IPS-NIHi7 (cell line): Measurements from ENCODE around the gene TCN1.
A peak's percentile ranks its signal among the peaks of the same experiment; 100 is the strongest.
"Not testable (repeated sequence)": the region's sequence is repeated elsewhere in the genome, so short reads cannot be mapped to it uniquely, and the experiment has no call there.

Source experiments
- DNase-seq: peaks from one replicate; pipeline ENCODE4 v3.0.0; 2012; ENCODE audit warnings: mixed read lengths; ENCODE audit errors: extremely low spot score

The TCN1 gene

DNA sequence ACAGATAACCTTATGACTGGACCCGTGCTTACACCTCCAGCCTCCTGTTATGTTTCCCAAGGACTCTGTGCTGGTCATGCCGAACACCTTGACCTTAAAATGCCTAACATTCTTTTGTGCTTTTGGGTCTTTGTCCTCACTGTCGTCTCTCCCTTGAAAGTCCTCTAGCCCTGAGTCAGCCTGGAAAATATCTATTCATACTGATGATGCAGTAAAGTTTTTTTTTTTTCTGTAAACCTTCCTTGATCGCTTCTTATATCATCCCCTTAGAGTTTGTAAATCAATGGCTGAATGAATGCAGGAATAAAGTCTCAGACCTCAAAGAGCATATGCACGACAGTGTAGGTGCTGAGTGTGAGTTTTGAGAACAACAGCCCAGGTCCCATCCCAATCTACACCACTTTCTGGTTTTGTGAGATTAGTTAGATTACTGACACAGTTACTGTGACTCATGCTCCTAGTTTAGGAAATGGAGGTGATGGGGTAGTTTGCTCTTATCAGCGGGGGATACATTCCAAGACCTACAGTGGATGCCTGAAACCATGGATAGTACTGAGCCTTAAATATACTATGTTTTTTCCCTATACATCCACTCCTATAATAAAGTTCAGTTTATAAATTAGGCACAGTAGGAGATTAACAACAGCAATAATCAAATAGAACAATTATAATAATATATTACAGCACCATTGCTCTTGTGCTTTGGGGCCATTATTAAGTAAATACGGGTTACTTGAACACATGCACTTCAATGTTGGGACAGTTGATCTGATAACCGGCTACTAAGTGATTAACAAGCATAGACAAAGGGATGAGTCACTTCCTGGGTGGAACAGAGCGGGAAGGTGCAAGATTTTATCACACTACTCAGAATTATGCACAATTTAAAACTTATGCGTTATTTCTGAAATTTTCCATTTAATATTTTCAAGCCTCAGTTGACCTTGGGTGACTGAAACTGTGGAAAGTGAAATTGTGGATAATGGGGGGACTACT lies 8.6 kb downstream of the TCN1 start:
- DNase-seq: peak; percentile 40

GRCh38 chr11:59854871-59855270 lies 11.4 kb downstream of the TCN1 start:
- no peak for DNase-seq

DNA sequence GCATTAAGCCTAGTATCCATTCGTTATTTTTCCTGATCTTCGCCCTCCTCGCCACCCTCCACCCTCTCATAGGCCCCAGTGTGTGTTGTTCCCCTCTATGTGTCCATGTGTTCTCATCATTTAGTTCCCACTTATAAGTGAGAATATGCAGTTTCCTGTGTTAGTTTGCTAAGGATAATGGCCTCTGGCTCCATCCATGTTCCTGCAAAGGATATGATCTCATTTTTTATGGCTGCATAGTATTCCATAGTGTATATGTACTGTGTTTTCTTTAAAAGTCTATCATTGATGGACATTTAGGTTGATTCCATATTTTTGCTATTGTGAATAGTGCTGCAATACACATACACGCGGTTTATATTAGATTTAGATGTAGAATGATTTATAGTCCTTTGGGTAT lies 14.9 kb downstream of the TCN1 start:
- DNase-seq: not testable (repeated sequence)

DNA sequence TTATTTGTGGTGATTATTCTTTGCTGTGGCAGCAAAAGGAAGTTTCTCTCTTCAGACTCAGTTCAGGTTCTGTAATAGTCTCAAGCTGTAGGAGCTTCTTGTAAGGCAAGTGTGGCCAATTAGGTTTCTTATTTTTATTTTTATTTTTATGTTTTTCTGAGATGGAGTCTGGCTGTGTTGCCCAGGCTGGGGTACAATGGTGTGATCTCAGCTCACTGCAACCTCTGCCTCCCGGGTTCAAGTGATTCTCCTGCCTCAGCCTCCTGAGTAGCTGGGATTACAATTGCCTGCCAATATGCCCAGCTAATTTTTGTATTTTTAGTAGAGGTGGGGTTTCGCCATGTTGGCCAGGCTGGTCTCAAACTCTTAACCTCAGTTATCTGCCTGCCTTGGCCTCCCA lies 16.7 kb downstream of the TCN1 start:
- not testable (repeated sequence) for DNase-seq

DNA sequence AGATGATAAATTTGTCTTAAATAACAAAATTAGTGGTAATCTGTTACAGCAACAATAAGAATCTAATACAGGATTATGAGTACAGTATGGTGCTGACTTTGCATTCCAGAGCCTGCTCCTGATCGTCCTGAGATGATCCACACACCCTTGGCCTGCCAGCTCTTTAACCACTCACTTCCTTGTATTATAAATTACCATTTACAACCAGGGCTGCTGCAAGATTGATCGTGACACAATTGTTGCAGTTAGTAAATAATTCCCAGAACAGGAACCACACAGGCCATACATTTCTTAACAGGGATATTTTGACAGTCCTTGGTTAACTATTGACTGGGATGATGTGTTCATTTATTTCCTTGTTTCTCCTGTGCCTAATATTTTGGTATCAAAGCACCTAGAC lies 17.2 kb downstream of the TCN1 start:
- no peak for DNase-seq

DNA sequence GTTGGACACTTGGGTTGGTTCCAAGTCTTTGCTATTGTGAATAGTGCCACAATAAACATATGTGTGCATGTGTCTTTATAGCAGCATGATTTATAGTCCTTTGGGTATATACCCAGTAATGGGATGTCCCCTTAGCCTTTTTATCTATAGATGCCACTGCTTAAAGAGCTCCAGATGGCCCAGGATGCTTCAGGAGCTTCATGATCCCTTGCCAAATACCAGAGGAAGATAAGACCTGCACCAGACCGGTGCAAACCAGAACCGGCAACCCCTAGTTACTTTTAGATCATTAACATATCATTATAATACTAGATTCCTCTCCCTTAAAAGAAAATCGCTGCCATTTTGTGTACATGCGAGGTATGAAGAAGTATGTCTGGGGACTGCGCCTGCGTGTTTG lies 17.8 kb downstream of the TCN1 start:
- not testable (repeated sequence) for DNase-seq

DNA sequence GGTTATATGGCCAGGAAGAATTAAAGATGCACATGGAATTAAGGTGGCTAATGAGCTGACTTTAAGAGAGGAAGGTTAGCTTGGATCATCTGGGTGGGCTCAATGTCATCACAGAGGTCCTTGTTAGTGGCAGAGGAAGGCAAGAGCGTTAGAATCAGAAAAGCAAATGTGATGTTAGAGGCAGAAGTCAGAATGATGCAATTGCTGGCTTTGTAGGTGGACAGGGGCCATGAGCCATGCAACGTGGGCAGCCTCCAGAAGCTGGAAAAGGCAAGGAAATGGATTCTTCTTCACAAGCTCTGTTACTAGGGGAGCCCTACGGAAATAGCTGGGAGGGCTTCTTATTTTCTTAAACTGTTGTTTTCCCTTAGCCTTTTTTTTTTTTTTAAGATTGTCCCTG lies 18.7 kb downstream of the TCN1 start:
- DNase-seq: no peak

GRCh38 chr11:59846556-59846955 lies 19.7 kb downstream of the TCN1 start:
- no peak for DNase-seq

GRCh38 chr11:59845399-59845798 lies 20.9 kb downstream of the TCN1 start, which contains the start of gene CBLIF:
Gene CBLIF (minus strand): TSS chr11:59845499. CDS start chr11:59845453, 46 bp downstream.
- DNase-seq: no peak

DNA sequence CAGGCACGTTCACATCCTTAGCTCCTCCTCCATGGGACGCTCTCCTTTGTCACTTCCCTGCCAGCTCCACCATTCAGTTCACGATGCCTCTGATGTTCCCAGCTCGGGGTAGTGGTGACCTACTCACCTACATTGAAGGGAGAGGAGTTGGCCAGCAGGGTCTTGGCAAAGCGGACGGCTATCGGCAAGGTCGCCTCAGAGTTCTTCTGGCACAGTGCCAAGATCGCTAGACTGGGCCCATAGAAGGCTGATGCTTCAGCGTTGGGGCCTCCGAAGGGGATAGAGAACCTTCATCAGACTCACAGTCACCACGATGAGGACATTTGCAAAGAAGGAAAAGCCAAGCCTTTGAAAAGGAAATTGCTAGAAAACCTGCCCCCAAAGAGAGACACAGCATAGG lies 24.0 kb downstream of the TCN1 start:
- DNase-seq: no peak

DNA sequence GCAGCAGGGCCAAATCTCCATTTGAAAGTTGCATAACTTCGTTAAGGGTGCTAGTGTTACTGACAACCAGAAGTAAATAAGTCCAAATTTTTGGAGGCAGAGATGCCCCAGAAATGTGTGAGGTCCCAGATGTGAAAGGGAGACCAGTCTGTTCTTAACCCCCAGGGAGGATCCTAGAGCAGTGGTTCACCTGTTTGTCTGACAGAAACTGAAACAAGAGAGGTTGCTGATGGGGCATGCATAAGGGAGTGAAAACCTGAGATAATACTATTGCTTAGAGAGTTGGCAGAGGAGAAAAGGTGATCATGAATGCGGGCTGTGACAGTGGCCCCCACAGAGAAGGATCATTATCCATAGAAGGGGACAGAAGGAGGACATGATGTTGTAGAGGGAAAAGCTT lies 24.8 kb downstream of the TCN1 start:
- no peak for DNase-seq

DNA sequence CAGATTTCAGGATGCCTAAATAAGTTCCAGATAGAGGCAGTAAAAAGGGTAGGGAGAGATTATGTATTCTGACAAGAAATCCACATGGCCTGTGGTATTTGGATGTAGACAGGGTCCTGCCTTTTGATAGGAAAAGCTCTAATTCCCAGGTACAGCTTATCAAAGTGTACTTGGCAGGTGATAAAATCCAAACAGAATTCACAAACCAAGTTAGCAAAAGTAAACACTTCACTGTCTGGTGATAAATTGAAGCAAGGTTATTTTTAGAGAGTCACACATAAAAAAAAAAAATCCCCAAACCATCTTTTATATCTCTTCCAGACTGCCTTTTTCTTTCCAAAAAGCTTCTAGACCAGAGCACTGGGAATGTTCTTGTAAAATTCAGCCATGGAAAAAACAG lies 26.7 kb downstream of the TCN1 start:
- DNase-seq: no peak

DNA sequence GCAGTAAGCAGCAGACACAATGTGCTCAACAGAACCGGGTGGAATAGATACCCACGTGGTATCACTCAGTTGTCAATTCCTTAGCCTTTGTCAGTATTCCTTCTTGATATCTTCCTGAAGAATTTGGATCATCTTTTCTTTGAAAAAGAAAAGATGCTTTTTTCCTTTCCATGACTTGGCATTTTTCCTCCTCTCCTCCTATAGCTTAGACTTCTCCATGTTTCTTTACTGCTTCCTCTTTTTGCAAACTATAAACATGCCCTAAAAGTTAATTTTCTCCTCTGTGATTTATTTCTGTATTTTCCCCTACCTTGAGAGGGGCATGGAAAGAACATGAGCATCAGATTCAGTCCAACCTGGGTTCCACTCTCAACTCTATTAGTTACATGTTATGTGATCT lies 32.7 kb downstream of the TCN1 start:
- no peak for DNase-seq

GRCh38 chr11:59829358-59829757 lies 36.9 kb downstream of the TCN1 start:
- no peak for DNase-seq

DNA sequence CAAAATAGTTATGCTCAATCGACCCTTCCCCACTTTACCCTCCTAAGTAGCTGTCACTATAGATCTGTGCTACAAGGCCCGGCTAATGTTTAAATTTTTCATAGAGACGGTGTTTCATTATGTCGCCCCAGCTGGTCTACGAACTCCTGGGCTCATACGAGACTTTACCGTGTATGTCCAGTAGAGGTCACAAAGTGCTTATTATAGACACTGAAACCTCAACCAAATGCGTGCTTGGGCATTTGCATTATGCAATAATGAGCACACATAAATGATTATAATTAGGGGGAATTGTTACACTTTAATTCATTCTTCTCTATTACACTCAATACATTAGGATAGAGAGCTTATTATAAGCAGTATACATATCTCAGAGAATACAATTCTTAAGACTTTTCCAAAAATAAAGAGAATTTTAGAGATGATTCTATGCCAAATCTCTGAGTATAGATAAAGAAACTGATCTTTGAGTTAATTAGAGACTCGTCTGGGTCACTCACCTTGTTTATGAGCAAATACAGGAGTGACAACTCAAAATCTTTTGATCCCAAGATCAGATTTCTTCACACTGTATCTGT lies 43.2 kb downstream of the TCN1 start:
- peak; percentile 22 for DNase-seq

DNA sequence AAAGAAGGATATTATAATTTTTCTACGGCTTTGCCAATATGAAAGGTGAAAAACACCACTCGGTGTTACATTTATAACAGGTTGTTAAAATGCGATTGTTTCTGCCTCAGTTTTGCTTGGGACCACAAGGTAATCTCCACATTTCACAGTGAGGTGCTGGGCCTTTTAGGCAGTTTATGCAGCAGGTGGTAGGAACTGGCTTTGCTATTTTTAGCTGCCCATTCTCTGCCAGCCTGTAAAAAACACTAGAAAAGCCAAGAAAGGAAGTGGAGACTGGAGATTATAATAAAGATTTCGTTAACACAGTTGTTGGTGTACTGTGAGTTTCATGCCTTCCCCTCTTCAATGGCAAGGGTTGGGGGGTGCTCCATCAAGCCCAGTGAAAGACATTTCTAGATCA lies 47.7 kb downstream of the TCN1 start:
- DNase-seq: no peak

DNA sequence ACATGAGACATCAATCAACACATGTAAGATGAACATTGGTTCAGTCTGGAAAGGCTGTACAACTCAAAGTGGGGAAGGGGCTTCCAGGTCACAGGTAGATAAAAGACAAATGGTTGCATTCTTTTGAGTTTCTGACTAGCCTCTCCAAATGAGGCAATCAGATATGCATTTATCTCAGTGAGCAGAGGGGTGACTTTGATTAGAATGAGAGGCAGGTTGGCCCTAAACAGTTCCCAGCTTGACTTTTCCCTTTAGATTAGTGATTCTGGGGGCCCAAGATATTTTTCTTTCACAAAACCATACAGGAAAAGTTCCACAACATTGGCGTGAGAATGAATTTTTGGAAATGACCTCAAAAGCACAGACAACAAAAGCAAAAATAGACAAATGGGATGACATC lies 49.9 kb downstream of the TCN1 start:
- not testable (repeated sequence) for DNase-seq

DNA sequence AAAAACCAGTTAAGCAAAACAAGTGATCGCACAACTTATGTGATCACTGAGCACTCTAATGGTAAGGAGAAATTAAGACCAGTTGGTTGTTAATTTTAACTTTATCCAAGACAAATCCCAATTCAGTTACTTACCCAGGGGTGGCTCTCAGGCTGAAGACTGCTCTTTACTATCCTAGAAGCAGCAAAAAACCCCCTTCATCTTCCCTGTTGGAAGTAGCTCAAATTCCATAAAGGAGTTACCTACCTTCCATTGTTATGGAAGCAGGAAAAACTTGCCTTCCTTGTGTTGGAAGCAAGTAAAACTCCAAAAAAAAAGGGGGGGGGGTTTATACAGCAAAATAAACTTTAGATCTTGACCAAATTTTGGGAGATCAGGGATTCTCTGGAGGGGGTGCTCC lies 50.5 kb downstream of the TCN1 start:
- no peak for DNase-seq

- DNase-seq: no peak
Observed at GRCh38 chr11:59814021-59814420, 52.3 kb downstream of the TCN1 start.

DNA sequence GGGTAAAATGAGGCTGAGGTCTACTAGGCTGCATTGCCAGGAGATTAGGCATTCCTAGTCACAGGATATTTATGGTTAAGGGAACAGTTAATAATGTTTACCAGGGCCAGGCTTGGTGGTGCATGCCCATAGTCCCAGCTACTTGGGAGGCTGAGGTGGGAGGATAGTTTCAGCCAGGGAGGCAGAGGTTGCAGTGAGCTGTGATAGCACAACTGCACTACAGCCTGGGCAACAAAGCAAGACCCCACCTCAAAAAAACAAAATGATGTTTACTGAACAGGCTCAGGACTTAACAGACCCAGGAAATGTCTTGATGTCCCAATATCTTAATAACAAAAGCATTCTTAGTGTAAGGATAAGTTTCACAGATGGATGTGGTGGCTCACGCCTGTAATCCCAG lies 52.9 kb downstream of the TCN1 start:
- DNase-seq: no peak

GRCh38 chr11:59812220-59812619 lies 54.1 kb downstream of the TCN1 start:
- DNase-seq: no peak

GRCh38 chr11:59810911-59811259 lies 55.4 kb downstream of the TCN1 start:
- DNase-seq: no peak

- peak; percentile 89 for DNase-seq
Observed at GRCh38 chr11:59810189-59810910, 55.9 kb downstream of the TCN1 start, which contains the start of gene MRPL16. Gene MRPL16 (minus strand): TSS chr11:59810778. CDS start chr11:59810658, 120 bp downstream.
